Smooth muscle cell (in vitro differentiated cells): ENCODE results near the gene NFIB. TPM values are rescaled to one million over a fixed set of nuclear protein-coding genes. Genes with fewer than 3 reads are reported as not detected.

Experiments used
- DNase-seq: peaks from one replicate; lab custom pipeline; 2025; ENCODE audit not compliant: unreplicated experiment; lab: John Stamatoyannopoulos, UW
- H2AFZ ChIP-seq: fragments of 200-600 bp; sonication (generic); 2 replicates; pipeline ENCODE4 v1.6.0; 2016; ENCODE audit warnings: antibody characterized with exemption, low read depth, mild to moderate bottlenecking
- H3F3A ChIP-seq: fragments of 200-600 bp; sonication (generic); 2 replicates; pipeline ENCODE4 v1.6.0; 2017; ENCODE audit warnings: antibody characterized with exemption, low read depth
- H3K27ac ChIP-seq: fragments of 200-600 bp; sonication (generic); 2 replicates; pipeline ENCODE4 v1.5.1; 2016; ENCODE audit warnings: low read depth, mild to moderate bottlenecking
- H3K27me3 ChIP-seq: fragments of 200-600 bp; sonication (generic); 2 replicates; pipeline ENCODE4 v1.6.1; 2016; ENCODE audit warnings: low read depth, mild to moderate bottlenecking
- H3K36me3 ChIP-seq: fragments of 200-600 bp; sonication (generic); 2 replicates; pipeline ENCODE4 v1.5.1; 2016; ENCODE audit warnings: low read depth
- H3K4me1 ChIP-seq: fragments of 200-600 bp; sonication (generic); 2 replicates; pipeline ENCODE4 v1.5.1; 2016; ENCODE audit warnings: low read depth
- H3K4me2 ChIP-seq: fragments of 200-600 bp; sonication (generic); 2 replicates; pipeline ENCODE4 v1.6.0; 2016; ENCODE audit warnings: mild to moderate bottlenecking
- H3K4me3 ChIP-seq: fragments of 200-600 bp; sonication (generic); 2 replicates; pipeline ENCODE4 v1.5.1; 2016; ENCODE audit warnings: mild to moderate bottlenecking
- H3K79me2 ChIP-seq: fragments of 200-600 bp; sonication (generic); 2 replicates; pipeline ENCODE4 v1.6.0; 2016; ENCODE audit warnings: low read depth, mild to moderate bottlenecking
- H3K9ac ChIP-seq: fragments of 200-600 bp; sonication (generic); 2 replicates; pipeline ENCODE4 v1.6.0; 2016; ENCODE audit warnings: low read depth
- H3K9me3 ChIP-seq: fragments of 200-600 bp; sonication (generic); replicated peaks from 2 replicates; pipeline ENCODE4 v1.5.1; 2016; ENCODE audit warnings: low read depth
- H4K20me1 ChIP-seq: fragments of 200-600 bp; sonication (generic); 2 replicates; pipeline ENCODE4 v1.6.0; 2016; ENCODE audit warnings: low read depth
- CTCF ChIP-seq: fragments of 200-600 bp; sonication (generic); IDR thresholded peaks from 2 replicates; pipeline ENCODE4 v1.5.1; 2017; ENCODE audit warnings: borderline replicate concordance, mild to moderate bottlenecking, antibody characterized with exemption; ENCODE audit not compliant: insufficient read depth, poor library complexity, severe bottlenecking
- WGBS: methylation state at CpG from one replicate; pipeline ENCODE4 v1.1.7; 2016; ENCODE audit warnings: low lambda C conversion rate; 5-methylcytosine and 5-hydroxymethylcytosine counted together
- polyA plus RNA-seq: library from polyadenylated mRNA; unstranded; fragments of >200 nt; fragmentation: Nextera tagmentation; extraction: Ambion mirVana; gene quantifications from 2 replicates; pipeline ENCODE4 v1.2.1, GENCODE V29; 2016
- total RNA-seq: library from RNA; depleted of rRNA; stranded (reverse); fragments of >200 nt; gene quantifications from 2 replicates; pipeline ENCODE4 v1.2.3, GENCODE V29; 2014

The NFIB gene
- total and polyA plus RNA-seq, 2 experiments from 2014 or later, result 0.93 to 1.7 TPM

- Histone ChIP-seq H4K20me1 (no peaks in the 10 kb centered on the region), H3K4me2 (no peak overlapping the region), H3K9ac (no peak overlapping the region), H3K4me3 (no peak overlapping the region), H3K27ac (no peak overlapping the region), H3F3A (no peaks in the 10 kb centered on the region), H3K79me2 (no peaks in the 10 kb centered on the region), H3K4me1 (peaks cover 5% of the 10 kb centered on the region), H3K27me3 (peaks cover 19% of the 10 kb centered on the region), H2AFZ (peak overlapping the region; percentile 46), H3K9me3 (no peaks in the 10 kb centered on the region), H3K36me3 (no peaks in the 10 kb centered on the region)
- 60% methylated on average over 7 of the region's 7 CpGs for WGBS
- DNase-seq, result no peak
- TF ChIP-seq CTCF, result no peak
These were observed 42.7 kb upstream of the NFIB start for GRCh38 chr9:14356351-14357265.

- Histone ChIP-seq H3K9me3 (no peaks in the 10 kb centered on the region), H3K4me3 (no peak overlapping the region), H3K36me3 (no peaks in the 10 kb centered on the region), H4K20me1 (no peaks in the 10 kb centered on the region), H3K27ac (no peak overlapping the region), H3K4me1 (peaks cover 10% of the 10 kb centered on the region), H3F3A (no peaks in the 10 kb centered on the region), H3K9ac (no peak overlapping the region), H2AFZ (no peak overlapping the region), H3K4me2 (no peak overlapping the region), H3K79me2 (no peaks in the 10 kb centered on the region), H3K27me3 (peaks cover 43% of the 10 kb centered on the region)
- WGBS, result 90% methylated on average over 1 of the region's 1 CpG
- DNase-seq, result no peak
- no peak for TF ChIP-seq CTCF
These were observed 40.3 kb upstream of the NFIB start for GRCh38 chr9:14354201-14354600.

- Histone ChIP-seq H3K4me1 (peaks cover 18% of the 10 kb centered on the region), H3K4me2 (peak overlapping the region; percentile 80), H3K9ac (no peak overlapping the region), H3K27ac (no peak overlapping the region), H3K36me3 (no peaks in the 10 kb centered on the region), H3K4me3 (peak overlapping the region; percentile 36), H2AFZ (peak overlapping the region; percentile 41), H3K27me3 (peaks cover 51% of the 10 kb centered on the region), H3F3A (no peaks in the 10 kb centered on the region), H4K20me1 (no peaks in the 10 kb centered on the region), H3K79me2 (no peaks in the 10 kb centered on the region), H3K9me3 (no peaks in the 10 kb centered on the region)
- 16% methylated on average over 18 of the region's 18 CpGs for WGBS
- peak; percentile 74 for DNase-seq
- peak; percentile 97 for TF ChIP-seq CTCF
These were observed 39.5 kb upstream of the NFIB start for GRCh38 chr9:14353222-14354056.
